GM18519 (cell line): ENCODE data around the gene ANKRD44.
"Not testable (repeated sequence)": the region's sequence is repeated elsewhere in the genome, so short reads cannot be mapped to it uniquely, and the experiment has no call there.

Experiments used
- ATAC-seq: cut with Tn5 transposase; IDR thresholded peaks from one replicate; pipeline ENCODE4 v1.9.1; 2021; ENCODE audit warnings: mild to moderate bottlenecking, moderate library complexity; ENCODE audit not compliant: unreplicated experiment, low FRiP score

ANKRD44 gene

DNA sequence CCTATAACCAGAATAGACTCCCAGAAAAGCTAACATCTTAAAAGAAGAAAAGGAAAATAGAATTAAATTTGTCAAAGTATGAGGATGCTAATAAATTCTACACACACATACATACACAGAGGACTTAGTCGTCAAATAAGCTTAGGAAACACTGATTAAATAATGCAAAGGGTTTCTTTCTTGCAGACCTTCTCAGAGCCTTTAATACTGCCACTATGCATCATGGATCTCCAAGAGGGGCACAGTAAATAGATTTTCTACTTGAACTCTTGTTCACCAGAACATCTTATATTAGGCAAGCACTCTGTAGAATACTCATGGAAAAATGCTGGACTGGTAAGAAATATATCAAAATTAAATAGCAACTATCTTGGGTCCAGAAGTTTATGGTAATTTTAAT lies 69.4 kb downstream of the ANKRD44 start:
- no peak for ATAC-seq

DNA sequence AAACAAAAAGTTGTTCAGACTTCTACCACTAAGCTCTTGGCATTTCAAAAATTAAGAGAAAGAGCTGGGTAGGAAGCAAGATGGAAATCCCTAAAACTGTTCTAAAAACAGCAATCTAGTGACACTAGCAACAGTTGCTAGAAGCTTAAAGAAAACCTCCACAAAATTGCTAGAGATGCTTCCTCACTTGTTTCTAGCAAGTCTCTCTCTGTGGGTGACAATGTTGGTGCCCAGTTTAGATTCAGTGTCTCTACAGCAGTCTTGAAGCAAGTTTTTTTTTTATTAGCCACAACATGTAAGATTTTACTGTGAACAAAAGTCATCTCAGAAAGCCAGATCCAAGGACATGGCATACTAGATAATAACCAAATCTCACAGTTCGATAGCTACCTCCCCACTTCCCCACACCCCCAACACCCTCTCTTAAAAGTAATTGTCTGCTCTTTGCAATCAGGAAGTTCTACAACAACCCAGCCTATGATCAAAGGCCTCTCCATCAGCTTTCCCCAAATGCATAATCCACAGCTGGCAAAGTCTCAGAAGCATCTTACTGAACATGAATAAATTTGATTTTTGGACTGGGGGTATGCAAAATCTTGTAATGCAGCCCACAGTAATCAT lies 70.0 kb downstream of the ANKRD44 start:
- no peak for ATAC-seq

DNA sequence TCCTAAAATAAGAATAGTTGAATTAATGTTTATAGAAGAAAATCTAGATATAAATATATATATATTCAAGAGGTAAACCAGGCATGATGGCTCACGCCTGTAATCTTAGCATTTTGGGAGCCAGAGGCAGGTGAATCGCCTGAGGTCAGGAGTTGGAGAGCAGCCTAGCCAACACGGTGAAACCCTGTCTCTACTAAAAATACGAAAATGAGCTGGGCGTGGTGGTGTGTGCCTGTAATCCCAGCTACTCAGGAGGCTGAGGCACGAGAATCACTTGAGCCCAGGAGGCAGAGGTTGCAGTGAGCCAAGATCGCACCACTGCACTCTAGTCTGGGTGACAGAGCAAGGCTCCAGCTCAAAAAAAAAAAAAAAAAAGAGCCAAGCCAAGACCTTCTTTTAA lies 70.6 kb downstream of the ANKRD44 start:
- not testable (repeated sequence) for ATAC-seq

- ATAC-seq = peak; percentile 53
These were observed 71.1 kb downstream of the ANKRD44 start for GRCh38 chr2:197239434-197239833.

DNA sequence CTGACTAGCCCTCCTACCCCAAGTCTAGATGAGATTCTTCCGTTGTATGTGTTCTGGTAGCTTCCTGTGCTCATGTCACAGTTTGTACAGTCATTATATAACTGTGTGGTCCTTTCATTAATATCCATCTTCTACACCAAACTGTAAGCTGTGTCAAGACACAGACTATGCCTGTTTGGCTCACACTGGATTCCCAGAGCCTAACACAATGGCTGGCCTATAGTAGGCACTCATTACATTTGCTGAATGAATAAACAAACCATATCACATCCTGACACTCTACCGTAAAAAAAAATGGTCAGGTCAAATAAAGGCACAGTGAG lies 72.6 kb downstream of the ANKRD44 start:
- peak; percentile 47 for ATAC-seq

DNA sequence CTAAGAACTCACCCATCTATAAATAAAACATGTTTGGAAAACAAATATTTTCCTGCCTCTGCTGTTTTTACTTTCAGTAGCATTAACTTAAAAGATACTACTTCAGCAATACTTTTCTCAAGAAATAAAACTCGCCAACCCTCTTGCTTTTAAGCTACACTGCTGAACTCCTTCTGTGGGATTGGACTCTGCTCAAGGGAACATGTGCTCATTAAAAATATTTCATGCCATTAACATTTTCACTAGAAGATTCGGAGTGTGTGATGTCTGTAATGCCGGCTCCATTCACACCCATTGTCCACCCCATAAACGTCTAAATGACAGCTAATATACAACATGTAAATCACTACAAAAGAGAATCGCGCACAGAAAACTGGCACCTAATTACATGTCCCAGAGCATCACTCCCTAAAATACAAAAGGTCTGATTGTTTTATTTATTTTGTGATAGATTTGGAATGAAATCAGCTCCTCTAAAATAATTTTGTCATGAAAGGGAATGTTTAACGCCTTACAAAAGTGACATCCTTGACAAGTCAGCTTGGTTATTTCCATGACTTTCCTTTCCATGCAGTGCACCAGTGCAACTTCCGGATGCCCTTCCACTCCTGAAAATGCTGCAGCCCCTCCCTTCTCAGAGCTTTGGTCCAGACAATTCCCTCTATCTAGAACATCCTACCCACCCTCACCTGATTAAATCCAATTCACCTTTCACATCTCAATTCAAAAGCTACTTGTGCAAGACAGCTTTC lies 73.1 kb downstream of the ANKRD44 start:
- no peak for ATAC-seq

- no peak for ATAC-seq
These were observed 73.8 kb downstream of the ANKRD44 start for GRCh38 chr2:197236816-197237215.

DNA sequence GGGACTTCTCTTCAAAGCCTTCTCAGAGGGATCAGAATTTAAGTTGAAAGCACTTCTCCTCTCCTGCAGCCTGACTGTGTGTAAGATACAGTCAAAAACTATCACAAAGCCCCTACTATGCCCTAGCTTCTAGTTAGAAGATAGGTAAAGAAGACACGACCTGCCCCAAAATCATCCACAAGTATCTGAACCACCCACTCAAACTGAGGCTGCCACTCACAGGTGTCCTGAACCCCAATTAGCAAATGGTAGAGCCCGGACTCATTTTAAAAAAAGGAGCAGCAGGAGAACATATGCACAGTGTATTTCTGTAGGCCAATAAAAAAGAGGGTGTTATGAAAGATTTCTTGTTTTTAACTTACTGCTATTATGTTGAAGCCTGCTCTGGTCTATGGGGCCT lies 74.4 kb downstream of the ANKRD44 start:
- no peak for ATAC-seq

GRCh38 chr2:197235711-197236110 lies 74.9 kb downstream of the ANKRD44 start:
- no peak for ATAC-seq

- no peak for ATAC-seq
These were observed 75.8 kb downstream of the ANKRD44 start for GRCh38 chr2:197234671-197235191.

GRCh38 chr2:197233473-197233872 lies 77.1 kb downstream of the ANKRD44 start:
- ATAC-seq = no peak

DNA sequence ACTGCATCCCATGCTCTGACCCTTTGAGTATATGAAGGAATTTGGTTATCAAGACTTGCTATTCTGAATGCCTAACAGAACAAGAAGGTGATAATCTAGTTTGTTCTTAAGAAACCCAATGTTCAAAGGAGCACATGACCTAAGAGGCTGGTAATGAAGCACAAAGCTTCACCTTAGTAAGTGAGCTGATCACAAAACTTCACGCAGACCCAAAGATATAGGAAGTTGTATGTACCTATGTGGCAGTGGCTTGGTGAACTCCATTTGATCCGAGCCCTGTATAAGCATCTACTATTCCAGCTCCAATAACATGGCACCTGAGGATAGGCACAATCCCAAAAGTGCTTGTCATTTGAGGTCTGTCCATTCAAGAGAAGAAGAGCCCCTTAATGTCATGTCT lies 78.6 kb downstream of the ANKRD44 start:
- no peak for ATAC-seq

GRCh38 chr2:197229509-197230443 lies 80.8 kb downstream of the ANKRD44 start:
- no peak for ATAC-seq

DNA sequence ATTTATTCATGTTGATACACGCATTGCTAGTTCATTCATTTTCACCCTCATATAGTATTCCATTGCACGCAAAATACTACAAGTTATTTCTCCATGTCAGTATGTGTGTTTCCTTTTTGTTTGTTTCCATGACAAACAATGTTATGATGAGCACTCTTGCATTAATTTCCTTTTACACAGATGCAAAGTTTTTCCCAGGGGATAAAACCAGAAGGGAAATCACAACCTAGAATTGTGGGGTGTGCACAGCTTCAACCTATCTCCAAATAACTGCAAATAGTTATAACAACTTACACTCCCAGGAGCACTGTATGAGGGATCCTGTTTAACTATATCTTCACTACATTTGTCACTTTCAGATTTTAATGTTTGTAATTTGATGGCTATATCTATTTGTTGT lies 87.1 kb downstream of the ANKRD44 start:
- no peak for ATAC-seq

- no peak for ATAC-seq
These were observed 90.9 kb downstream of the ANKRD44 start for GRCh38 chr2:197219636-197220035.

GRCh38 chr2:197217541-197217940 lies 93.0 kb downstream of the ANKRD44 start:
- no peak for ATAC-seq

GRCh38 chr2:197216361-197216979 lies 94.1 kb downstream of the ANKRD44 start:
- peak; percentile 36 for ATAC-seq

- ATAC-seq = peak; percentile 25
These were observed 94.7 kb downstream of the ANKRD44 start for GRCh38 chr2:197215748-197216360.

DNA sequence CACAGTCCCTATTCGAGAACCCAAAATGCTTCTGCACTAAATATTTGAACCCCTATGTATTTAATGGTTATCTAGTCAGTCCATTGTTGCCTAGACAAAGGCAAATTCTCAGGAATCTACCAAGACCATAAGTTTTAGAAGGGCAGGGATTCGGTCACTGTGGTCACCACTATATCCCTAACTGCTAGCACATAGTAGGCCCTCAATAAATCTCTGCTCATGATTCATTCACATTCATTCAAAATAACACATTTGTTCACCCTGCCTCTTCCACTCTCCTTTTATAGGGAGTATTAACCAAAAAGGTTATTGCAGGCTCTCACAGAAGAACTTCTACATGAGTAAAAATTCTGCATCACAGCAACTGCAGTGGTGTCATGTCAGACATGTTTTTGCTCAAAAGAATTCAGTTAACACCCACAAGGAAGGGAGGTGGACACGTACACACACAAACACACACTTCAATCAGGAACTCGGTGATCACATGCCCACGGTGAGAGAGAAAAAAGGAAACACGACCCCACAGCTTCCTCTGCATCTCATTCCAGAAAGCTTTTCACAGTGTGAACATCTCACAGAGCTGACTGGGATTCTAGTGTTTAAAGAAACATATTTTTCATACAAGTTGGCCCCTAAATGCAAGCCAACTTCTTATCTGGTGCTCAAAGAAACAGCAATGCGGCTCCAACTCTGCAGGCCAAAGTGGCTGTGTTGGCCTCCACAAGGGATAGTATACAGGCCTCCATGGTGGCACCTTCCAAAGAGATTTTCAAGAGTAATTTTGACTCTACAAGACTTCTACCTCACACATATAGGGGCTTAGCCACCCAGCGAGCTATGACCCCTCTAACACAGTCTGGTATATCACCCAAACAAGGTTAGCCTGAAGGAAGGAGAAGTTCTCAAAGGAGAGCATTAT lies 98.0 kb downstream of the ANKRD44 start:
- no peak for ATAC-seq
